ENCODE data around the gene PDE11A.
"Not testable (repeated sequence)": the region's sequence is repeated elsewhere in the genome, so short reads cannot be mapped to it uniquely, and the experiment has no call there.

The PDE11A gene

DNA sequence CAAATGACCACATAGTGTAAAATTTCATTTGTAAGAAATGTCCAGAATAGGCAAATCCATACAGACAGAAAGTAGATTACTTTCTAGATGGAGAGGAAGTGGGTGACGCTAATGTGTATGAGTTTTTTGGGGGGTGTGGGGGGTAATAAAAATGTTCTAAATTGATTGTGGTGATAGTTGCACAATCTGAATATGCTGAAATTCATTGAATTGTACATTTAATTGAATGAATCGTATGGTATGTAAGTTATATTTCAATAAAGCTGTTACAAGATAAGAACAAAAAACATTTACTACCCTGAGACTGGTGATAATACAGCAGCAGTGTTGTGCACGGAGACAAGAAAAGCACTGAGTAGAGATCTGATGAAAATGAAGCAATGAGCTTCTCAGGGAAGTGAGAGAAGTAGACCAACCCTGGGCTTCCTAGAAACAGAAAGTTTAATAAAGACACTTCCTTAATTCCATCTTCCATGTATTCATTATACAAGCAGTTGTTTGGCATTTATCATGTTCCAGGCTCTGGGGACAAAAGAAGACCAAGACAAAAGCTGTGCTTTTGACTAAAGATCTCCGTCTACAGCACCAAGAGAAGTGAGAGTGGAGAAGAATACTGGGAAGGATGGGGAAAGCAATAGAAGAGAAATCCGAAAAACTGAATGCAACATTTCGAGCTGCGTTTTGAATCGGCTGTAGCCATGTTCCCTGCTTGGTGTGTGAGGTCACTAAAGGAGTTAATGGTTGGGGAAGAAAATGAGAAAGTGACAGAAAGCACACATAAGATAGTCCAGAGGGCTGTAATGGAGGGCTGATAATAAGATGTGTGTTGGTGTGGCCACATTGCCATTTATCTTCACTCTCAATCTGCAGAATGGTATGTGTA lies 1.8 kb upstream of the PDE11A start:
- DNase-seq = no peak

DNA sequence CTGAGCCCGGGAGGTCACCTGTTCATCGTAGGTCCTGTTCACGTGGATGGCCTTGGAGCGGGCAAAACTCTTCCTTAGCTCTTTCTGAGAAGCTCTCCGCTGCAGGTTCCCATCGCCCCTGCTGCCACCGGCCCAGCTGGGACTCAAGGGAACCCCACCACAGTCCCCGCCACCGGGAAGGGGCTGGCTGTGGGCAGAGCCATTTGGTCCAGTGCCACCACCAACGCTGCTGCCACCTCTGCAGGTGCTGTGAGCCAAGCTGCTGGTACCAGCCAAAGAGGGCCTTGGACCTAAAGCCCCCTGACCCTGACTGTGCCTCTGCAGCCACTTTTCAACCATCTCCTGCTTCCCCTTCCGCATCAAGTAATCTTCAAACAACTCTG lies 586 bp downstream of the PDE11A start:
- no peak for DNase-seq

GRCh38 chr2:178070824-178071223 lies 1.8 kb downstream of the PDE11A start:
- no peak for DNase-seq

GRCh38 chr2:178069551-178069950 lies 3.0 kb downstream of the PDE11A start:
- DNase-seq = no peak

DNA sequence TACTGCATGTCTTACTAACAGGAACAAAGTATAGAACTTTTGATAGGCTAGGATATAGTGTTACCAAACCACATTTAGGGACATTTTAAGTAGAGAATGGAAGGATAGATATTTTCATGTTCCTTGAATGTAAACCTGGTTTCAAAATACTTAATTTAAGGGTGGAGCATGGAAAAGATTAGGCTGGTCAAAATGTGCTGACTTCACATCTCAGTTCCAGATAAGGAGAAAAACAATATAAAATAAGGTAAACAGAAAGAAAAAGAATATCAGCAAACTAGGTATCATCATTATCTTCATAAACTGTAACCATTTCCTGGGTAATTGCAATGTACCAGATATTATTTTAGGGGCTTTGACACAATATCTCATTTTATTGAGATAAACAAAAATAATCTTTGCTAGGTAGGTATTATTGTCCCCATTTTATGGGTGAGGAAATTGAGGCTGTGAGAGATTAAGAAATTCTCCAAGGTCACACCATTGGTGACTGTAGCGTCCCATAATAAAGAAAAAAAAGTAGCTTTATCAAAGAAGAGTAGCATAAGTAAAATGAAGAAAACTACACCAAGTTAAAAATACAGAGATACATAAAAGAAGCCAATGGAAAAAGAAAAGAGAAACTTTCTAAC lies 3.6 kb downstream of the PDE11A start:
- no peak for DNase-seq

DNA sequence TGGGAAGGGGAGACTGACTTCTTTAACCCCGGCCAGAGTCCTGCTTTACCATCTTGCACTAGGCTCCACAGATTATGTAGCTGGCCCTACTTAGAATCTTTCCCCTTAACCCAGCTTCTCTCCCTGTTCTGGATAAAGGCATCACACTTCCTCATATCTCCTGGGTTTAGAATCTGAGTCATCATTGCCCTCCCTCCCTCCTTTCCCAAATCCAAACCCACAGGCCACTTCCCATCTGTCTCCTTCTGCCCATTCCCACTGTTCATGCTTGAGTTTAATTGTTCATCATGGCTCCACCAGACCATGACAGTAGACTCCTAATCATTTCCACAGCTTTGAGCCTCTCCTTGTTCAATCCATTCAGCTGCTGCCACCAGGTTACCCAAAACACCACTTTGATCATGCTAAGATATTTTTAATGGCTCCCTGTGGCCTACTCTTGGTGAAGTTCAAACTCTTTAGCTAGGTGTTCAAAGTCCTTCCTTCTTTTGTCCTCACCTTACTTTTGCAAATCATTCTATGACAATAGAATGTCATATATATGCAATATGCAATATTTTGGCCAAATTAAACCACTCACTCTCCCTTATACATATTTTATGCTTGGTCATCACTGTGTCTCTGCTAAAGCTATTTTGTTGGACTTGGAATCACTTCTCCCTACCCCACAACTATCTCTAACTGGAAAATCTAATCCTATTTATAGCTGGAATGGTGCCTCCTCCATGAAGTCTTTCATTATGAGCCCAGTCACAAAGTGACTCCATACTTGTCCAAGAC lies 5.5 kb downstream of the PDE11A start:
- no peak for DNase-seq

DNA sequence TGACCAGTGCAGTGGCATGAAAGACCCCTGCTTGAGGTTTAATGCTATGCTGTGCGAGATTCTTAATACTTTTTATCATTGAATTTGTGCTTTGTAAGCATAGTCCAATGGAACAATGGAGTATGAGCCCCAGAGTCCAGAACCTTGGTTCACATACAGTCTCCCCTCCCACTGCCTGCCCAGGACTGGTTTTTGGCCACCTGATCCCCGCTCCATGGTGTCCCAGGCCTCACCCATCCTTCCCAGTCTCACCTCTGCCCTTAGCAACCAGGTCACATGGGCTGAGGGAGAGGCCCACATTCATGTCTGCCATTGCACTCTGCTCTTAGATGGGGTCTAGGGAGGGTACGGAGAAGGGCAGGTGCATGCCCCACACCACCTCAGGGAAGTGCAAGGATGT lies 6.3 kb downstream of the PDE11A start:
- no peak for DNase-seq

GRCh38 chr2:178059681-178060080 lies 12.9 kb downstream of the PDE11A start:
- no peak for DNase-seq

- no peak for DNase-seq
These were observed 13.5 kb downstream of the PDE11A start for GRCh38 chr2:178059111-178059510.

DNA sequence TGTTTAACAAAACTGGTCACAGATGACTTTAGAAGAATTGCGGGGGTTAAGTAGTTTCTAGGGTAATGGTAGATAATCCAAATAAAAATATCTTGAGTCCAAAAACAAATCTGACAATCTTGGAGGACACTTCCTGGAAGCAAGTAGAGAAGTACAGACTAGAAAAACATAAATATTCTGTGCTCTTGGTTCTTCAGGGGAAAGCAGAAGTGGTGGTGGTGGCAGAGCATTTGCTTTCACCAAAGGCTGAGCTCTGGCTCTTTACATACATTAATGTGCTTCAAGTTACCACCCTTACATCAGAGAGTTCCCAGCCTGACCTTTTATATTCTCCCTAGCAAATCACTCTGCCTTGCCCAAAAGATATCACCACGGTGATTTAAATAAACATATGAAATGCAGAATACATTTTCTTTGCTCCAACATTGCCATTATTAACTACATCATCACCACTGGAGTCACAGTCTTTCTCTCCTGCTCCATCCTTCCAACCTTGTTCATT lies 15.3 kb downstream of the PDE11A start:
- DNase-seq = no peak

DNA sequence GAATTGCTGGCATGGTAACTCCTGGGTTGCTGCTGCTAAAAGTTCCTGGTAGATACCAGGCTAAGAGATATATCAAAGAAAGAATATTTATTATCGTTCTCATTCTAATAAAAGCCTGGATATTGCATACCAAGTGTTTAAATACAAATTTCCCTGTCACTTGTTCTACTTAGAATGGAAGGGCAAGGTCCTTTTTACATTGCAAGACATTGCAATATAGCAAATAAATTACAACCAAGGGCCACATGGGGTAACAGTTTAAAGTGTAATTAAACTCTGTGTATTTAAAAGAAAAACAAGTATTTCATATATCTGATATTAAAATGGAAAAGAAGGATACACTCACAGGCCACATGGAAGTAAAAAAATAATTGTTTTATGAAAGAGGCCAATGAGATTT lies 16.2 kb downstream of the PDE11A start:
- no peak for DNase-seq

DNA sequence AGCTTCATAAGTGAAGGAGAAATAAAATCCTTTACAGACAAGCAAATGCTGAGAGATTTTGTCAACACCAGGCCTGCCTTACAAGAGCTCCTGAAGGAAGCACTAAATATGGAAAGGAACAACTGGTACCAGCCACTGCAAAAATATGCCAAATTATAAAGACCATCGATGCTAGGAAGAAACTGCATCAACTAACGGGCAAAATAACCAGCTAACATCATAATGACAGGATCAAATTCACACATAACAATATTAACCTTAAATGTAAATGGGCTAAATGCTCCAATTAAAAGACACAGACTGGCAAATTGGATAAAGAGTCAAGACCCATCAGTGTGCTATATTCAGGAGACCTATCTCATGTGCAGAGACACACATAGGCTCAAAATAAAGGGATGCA lies 21.3 kb downstream of the PDE11A start:
- not testable (repeated sequence) for DNase-seq

GRCh38 chr2:178047391-178047790 lies 25.2 kb downstream of the PDE11A start:
- no peak for DNase-seq

DNA sequence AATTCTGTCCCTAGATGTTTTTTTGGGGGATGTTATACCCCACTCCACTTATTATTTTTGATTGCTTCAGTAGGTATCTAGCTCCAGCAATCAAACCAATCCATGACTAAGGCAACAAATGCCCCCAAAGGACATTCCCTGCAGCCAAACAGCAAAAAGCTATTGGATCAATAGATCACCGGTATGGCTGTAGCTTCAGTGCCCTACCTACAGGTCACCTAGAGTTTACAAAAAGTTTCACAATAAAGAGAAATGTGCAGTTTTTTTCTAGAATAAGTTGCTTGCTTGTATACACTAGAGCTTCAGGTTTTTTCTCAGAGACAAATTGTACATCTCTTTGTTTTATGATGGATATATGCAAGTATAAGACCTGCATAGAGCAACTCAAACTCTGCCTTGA lies 27.7 kb downstream of the PDE11A start:
- DNase-seq = no peak

GRCh38 chr2:178043266-178043665 lies 29.3 kb downstream of the PDE11A start:
- DNase-seq = no peak

GRCh38 chr2:178033583-178033982 lies 39.0 kb downstream of the PDE11A start:
- DNase-seq = not testable (repeated sequence)

- no peak for DNase-seq
These were observed 43.2 kb downstream of the PDE11A start for GRCh38 chr2:178029342-178029741.

GRCh38 chr2:178025551-178026185 lies 46.9 kb downstream of the PDE11A start:
- no peak for DNase-seq

DNA sequence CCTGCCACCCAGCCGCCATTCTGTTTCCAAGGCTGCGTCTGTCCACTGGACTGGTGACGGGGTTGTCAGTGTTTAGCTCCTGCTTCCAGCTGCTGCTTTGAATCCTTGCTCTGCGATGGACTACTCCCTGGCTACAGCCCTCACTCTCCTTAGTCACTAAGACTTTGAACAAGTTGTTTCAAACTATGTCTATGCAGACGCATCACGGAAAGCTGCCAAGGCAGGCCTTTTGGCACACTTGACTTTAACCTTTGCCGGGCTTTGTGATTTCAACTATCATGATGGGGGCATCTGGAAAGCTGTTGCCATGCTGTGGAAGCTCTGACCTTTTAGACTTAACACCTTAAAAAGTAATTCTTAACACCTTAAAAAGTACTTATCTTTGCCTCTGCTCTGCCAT lies 54.4 kb downstream of the PDE11A start:
- DNase-seq = no peak

DNA sequence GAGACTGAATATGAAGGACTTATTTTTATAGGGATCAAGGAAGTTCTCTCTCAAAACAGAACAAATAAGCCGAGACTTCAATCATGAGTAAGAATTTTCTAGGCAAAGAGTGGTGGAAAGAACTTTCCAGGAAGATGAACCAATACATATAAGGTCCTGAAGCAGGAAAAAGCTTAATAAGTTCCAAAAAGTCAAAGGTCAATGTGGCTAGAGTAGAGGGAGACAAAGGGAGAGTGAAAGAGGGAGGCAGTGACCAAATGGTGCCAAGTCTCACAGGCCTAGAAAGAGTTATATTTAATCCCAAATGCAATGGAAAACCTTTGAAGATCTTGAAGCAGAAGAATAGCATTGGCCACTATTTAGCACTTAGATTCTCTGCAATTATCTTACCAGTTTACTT lies 56.0 kb downstream of the PDE11A start:
- DNase-seq = no peak

GRCh38 chr2:178012639-178013038 lies 59.9 kb downstream of the PDE11A start:
- no peak for DNase-seq

DNA sequence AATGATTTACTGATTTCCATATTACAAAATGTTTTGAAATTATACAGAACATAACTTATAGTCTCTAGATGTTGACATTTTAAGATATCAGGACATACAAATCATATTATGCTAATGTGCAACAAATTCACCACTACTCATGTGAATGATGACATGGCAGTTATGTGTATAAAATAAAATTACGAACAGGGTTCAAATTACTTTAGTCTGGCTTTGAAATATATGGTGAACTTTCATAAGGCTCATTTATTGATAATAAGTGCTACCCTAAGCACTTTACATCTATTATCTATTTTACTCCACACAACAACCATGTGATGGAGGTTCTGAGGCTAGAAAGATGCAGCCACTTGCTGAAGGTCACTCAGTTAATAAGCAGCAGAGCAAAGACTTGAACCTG lies 62.8 kb downstream of the PDE11A start:
- DNase-seq = no peak

Measured in activated naive CD4-positive, alpha-beta T cell (primary cell).